ENCODE results near the gene GRM6.

GRM6 gene

GRCh38 chr5:178984145-178985072, 10.7 kb downstream of the GRM6 start:
- no peak for DNase-seq (ENCODE audit: low spot score)

GRCh38 chr5:178983728-178984127, 11.4 kb downstream of the GRM6 start:
- no peak for DNase-seq (ENCODE audit: low spot score)

GRCh38 chr5:178982941-178983340, 12.2 kb downstream of the GRM6 start:
- no peak for DNase-seq (ENCODE audit: low spot score)

- DNase-seq (ENCODE audit: low spot score) = no peak
These were observed 13.7 kb downstream of the GRM6 start for GRCh38 chr5:178981381-178981780.

- DNase-seq (ENCODE audit: low spot score) = no peak
These were observed 29.6 kb downstream of the GRM6 start for GRCh38 chr5:178965465-178966055.

GRCh38 chr5:178941361-178941760, 53.8 kb downstream of the GRM6 start:
- peak; percentile 37 for DNase-seq (ENCODE audit: low spot score)

GRCh38 chr5:178940569-178941360, 54.4 kb downstream of the GRM6 start, which contains the start of gene ZNF454:
TSS of gene ZNF454 (plus strand) at chr5:178941198. CDS start at chr5:178942792, 1,594 bp downstream.
- peak; percentile 98 for DNase-seq (ENCODE audit: low spot score)

GRCh38 chr5:178931846-178932760, 63.0 kb downstream of the GRM6 start:
- no peak for DNase-seq (ENCODE audit: low spot score)
